NCI-H2107 (cell line): ENCODE data around the gene SCAMP1.
"Not testable (repeated sequence)": the region's sequence is repeated elsewhere in the genome, so short reads cannot be mapped to it uniquely, and the experiment has no call there.

Source experiments
- DNase-seq: peaks from one replicate; lab custom pipeline; 2025; lab: John Stamatoyannopoulos, UW

Gene SCAMP1

GRCh38 chr5:78360924-78361630, 660 bp downstream of the SCAMP1 start:
- DNase-seq: no peak

GRCh38 chr5:78361631-78361993, 1.2 kb downstream of the SCAMP1 start:
- DNase-seq: no peak

- DNase-seq: no peak
Measured at GRCh38 chr5:78362220-78362619, 1.8 kb downstream of the SCAMP1 start.

GRCh38 chr5:78364005-78364404, 3.6 kb downstream of the SCAMP1 start:
- DNase-seq: no peak

- DNase-seq: no peak
Measured at GRCh38 chr5:78367318-78367991, 7.0 kb downstream of the SCAMP1 start.

GRCh38 chr5:78369680-78370079, 9.3 kb downstream of the SCAMP1 start:
- no peak for DNase-seq

- DNase-seq: no peak
Measured at GRCh38 chr5:78373231-78373630, 12.8 kb downstream of the SCAMP1 start.

GRCh38 chr5:78376315-78376714, 15.9 kb downstream of the SCAMP1 start:
- no peak for DNase-seq

GRCh38 chr5:78377056-78377717, 16.8 kb downstream of the SCAMP1 start:
- no peak for DNase-seq

GRCh38 chr5:78377718-78378105, 17.3 kb downstream of the SCAMP1 start:
- no peak for DNase-seq

- peak; percentile 11 for DNase-seq
Measured at GRCh38 chr5:78387468-78388153, 27.2 kb downstream of the SCAMP1 start.

- not testable (repeated sequence) for DNase-seq
Measured at GRCh38 chr5:78391357-78391756, 30.9 kb downstream of the SCAMP1 start.

GRCh38 chr5:78397831-78398230, 37.4 kb downstream of the SCAMP1 start:
- no peak for DNase-seq

GRCh38 chr5:78399116-78399515, 38.7 kb downstream of the SCAMP1 start:
- DNase-seq: no peak

- DNase-seq: no peak
Measured at GRCh38 chr5:78404682-78405293, 44.4 kb downstream of the SCAMP1 start.

- no peak for DNase-seq
Measured at GRCh38 chr5:78405829-78406750, 45.7 kb downstream of the SCAMP1 start.

GRCh38 chr5:78407458-78407857, 47.0 kb downstream of the SCAMP1 start:
- no peak for DNase-seq

GRCh38 chr5:78411586-78411985, 51.2 kb downstream of the SCAMP1 start:
- no peak for DNase-seq

- no peak for DNase-seq
Measured at GRCh38 chr5:78416677-78417425, 56.4 kb downstream of the SCAMP1 start.

GRCh38 chr5:78419396-78419795, 59.0 kb downstream of the SCAMP1 start:
- no peak for DNase-seq
